IgD-negative memory B cell (primary cell): ENCODE measurements around the gene MOXD1. TPM values are rescaled to one million over a fixed set of nuclear protein-coding genes. Genes with fewer than 3 reads are reported as not detected.
A peak's percentile ranks its signal among the peaks of the same experiment; 100 is the strongest.

Experiments
- H3K27ac Mint-ChIP-seq, 3 donors: one replicate each; pipeline ENCODE4 v1.8.0; 2020 to 2022; ENCODE audit warnings: mild to moderate bottlenecking in 3 of 3, mixed read lengths in 3 of 3, moderate library complexity in 1 of 3
- H3K27me3 Mint-ChIP-seq: one replicate; pipeline ENCODE4 v1.8.0; 2021; ENCODE audit warnings: mixed read lengths
- H3K36me3 Mint-ChIP-seq: one replicate; pipeline ENCODE4 v1.8.0; 2020; ENCODE audit warnings: mild to moderate bottlenecking, mixed read lengths
- H3K4me1 Mint-ChIP-seq, 3 donors: one replicate each; pipeline ENCODE4 v1.8.0; 2020 to 2022; ENCODE audit warnings: mixed read lengths in 3 of 3, mild to moderate bottlenecking in 1 of 3
- H3K4me3 Mint-ChIP-seq, 4 donors: one replicate each; pipeline ENCODE4 v1.8.0; 2020 to 2022; ENCODE audit warnings: mild to moderate bottlenecking in 4 of 4, mixed read lengths in 4 of 4, moderate library complexity in 3 of 4
- H3K9me3 Mint-ChIP-seq, 3 donors: one replicate each; pipeline ENCODE4 v1.8.0; 2020 to 2021; ENCODE audit warnings: mixed read lengths in 3 of 3, mild to moderate bottlenecking in 1 of 3
- polyA plus RNA-seq: library from polyadenylated mRNA; unstranded; fragments of 300-500 nt; fragmentation: Illumina TruSeq; gene quantifications from one replicate; pipeline ENCODE4 v1.2.3, GENCODE V29; 2021

MOXD1 gene
- polyA plus RNA-seq, 1 donor from 2014 or later, result 9.0 TPM

GRCh38 chr6:132265451-132266097 is 135.7 kb downstream of the MOXD1 start:
- Mint-ChIP-seq H3K9me3 (no peaks in the 10 kb centered on the region), H3K27me3 (peaks cover 4% of the 10 kb centered on the region), H3K27ac (no peak overlapping the region), H3K36me3 (no peaks in the 10 kb centered on the region), H3K4me3 (no peak overlapping the region), H3K4me1 (peaks cover 12 to 35% (median 15%) of the 10 kb centered on the region in 3 donors)

- Mint-ChIP-seq H3K27me3 (peaks cover 8% of the 10 kb centered on the region), H3K4me1 (peaks cover 11 to 20% (median 12%) of the 10 kb centered on the region in 3 donors), H3K27ac (no peak overlapping the region), H3K36me3 (no peaks in the 10 kb centered on the region), H3K4me3 (no peak overlapping the region), H3K9me3 (no peaks in the 10 kb centered on the region)
Observed at GRCh38 chr6:132264021-132264500, 137.2 kb downstream of the MOXD1 start.

GRCh38 chr6:132261354-132261753 is 139.9 kb downstream of the MOXD1 start:
- H3K27me3 Mint-ChIP-seq, result peaks cover 9% of the 10 kb centered on the region
- no peak overlapping the region for H3K27ac Mint-ChIP-seq
- H3K36me3 Mint-ChIP-seq, result no peaks in the 10 kb centered on the region
- H3K4me1 Mint-ChIP-seq, result peaks cover 0 to 2% (median 0%) of the 10 kb centered on the region in 3 donors
- no peaks in the 10 kb centered on the region for H3K9me3 Mint-ChIP-seq
- H3K4me3 Mint-ChIP-seq, result no peak overlapping the region

- Mint-ChIP-seq H3K4me3 (no peak overlapping the region), H3K27me3 (peaks cover 10% of the 10 kb centered on the region), H3K9me3 (no peaks in the 10 kb centered on the region)
Observed at GRCh38 chr6:132259070-132259469, 142.2 kb downstream of the MOXD1 start.

GRCh38 chr6:132257561-132257960 is 143.7 kb downstream of the MOXD1 start:
- no peak overlapping the region for H3K27ac Mint-ChIP-seq
- peaks cover 10% of the 10 kb centered on the region for H3K27me3 Mint-ChIP-seq

More at GRCh38 chr6:132259070-132259469, 142.2 kb downstream of the MOXD1 start:
- Mint-ChIP-seq H3K4me1 (no peaks in the 10 kb centered on the region), H3K27ac (no peak overlapping the region), H3K36me3 (no peaks in the 10 kb centered on the region)

GRCh38 chr6:132256457-132256856 is 144.8 kb downstream of the MOXD1 start:
- no peak overlapping the region for H3K4me3 Mint-ChIP-seq
- no peaks in the 10 kb centered on the region for H3K36me3 Mint-ChIP-seq
- no peaks in the 10 kb centered on the region for H3K4me1 Mint-ChIP-seq
- peaks cover 0 to 3% (median 0%) of the 10 kb centered on the region in 3 donors for H3K9me3 Mint-ChIP-seq
- peaks cover 12% of the 10 kb centered on the region for H3K27me3 Mint-ChIP-seq
- no peak overlapping the region for H3K27ac Mint-ChIP-seq

More at GRCh38 chr6:132257561-132257960, 143.7 kb downstream of the MOXD1 start:
- H3K4me3 Mint-ChIP-seq, result no peak overlapping the region
- H3K4me1 Mint-ChIP-seq, result no peaks in the 10 kb centered on the region
- no peaks in the 10 kb centered on the region for H3K36me3 Mint-ChIP-seq
- no peaks in the 10 kb centered on the region for H3K9me3 Mint-ChIP-seq

- Mint-ChIP-seq H3K27me3 (peaks cover 4% of the 10 kb centered on the region), H3K27ac (peak overlapping the region in 1 of 3 donors; percentile 20), H3K36me3 (no peaks in the 10 kb centered on the region), H3K9me3 (peaks cover 0 to 3% (median 0%) of the 10 kb centered on the region in 3 donors), H3K4me1 (no peaks in the 10 kb centered on the region), H3K4me3 (no peak overlapping the region)
Observed at GRCh38 chr6:132253906-132254305, 147.4 kb downstream of the MOXD1 start.

GRCh38 chr6:132253211-132253610 is 148.1 kb downstream of the MOXD1 start:
- no peaks in the 10 kb centered on the region for H3K4me1 Mint-ChIP-seq
- no peak overlapping the region for H3K27ac Mint-ChIP-seq
- H3K36me3 Mint-ChIP-seq, result peaks cover 2% of the 10 kb centered on the region
- H3K27me3 Mint-ChIP-seq, result peaks cover 6% of the 10 kb centered on the region
- no peak overlapping the region for H3K4me3 Mint-ChIP-seq
- peaks cover 0 to 3% (median 0%) of the 10 kb centered on the region in 3 donors for H3K9me3 Mint-ChIP-seq

- H3K9me3 Mint-ChIP-seq, result peaks cover 0 to 3% (median 0%) of the 10 kb centered on the region in 3 donors
- peaks cover 6% of the 10 kb centered on the region for H3K27me3 Mint-ChIP-seq
- H3K27ac Mint-ChIP-seq, result no peak overlapping the region
- no peaks in the 10 kb centered on the region for H3K4me1 Mint-ChIP-seq
- H3K36me3 Mint-ChIP-seq, result peaks cover 2% of the 10 kb centered on the region
- no peak overlapping the region for H3K4me3 Mint-ChIP-seq
Observed at GRCh38 chr6:132252113-132252512, 149.2 kb downstream of the MOXD1 start.

GRCh38 chr6:132251711-132252110 is 149.6 kb downstream of the MOXD1 start:
- no peak overlapping the region for H3K27ac Mint-ChIP-seq
- H3K9me3 Mint-ChIP-seq, result peaks cover 0 to 3% (median 0%) of the 10 kb centered on the region in 3 donors
- peaks cover 2% of the 10 kb centered on the region for H3K36me3 Mint-ChIP-seq
- peaks cover 6% of the 10 kb centered on the region for H3K27me3 Mint-ChIP-seq
- H3K4me1 Mint-ChIP-seq, result no peaks in the 10 kb centered on the region
- H3K4me3 Mint-ChIP-seq, result no peak overlapping the region

- H3K27me3 Mint-ChIP-seq, result peaks cover 4% of the 10 kb centered on the region
- H3K27ac Mint-ChIP-seq, result no peak overlapping the region
- H3K4me1 Mint-ChIP-seq, result no peaks in the 10 kb centered on the region
Observed at GRCh38 chr6:132247381-132248159, 153.7 kb downstream of the MOXD1 start.

GRCh38 chr6:132246632-132247270 is 154.5 kb downstream of the MOXD1 start:
- H3K9me3 Mint-ChIP-seq, result peaks cover 0 to under 1% (median 0%) of the 10 kb centered on the region in 3 donors
- H3K27ac Mint-ChIP-seq, result no peak overlapping the region
- no peak overlapping the region for H3K4me3 Mint-ChIP-seq
- H3K4me1 Mint-ChIP-seq, result no peaks in the 10 kb centered on the region
- H3K27me3 Mint-ChIP-seq, result peaks cover 2% of the 10 kb centered on the region
- peaks cover 2% of the 10 kb centered on the region for H3K36me3 Mint-ChIP-seq

More at GRCh38 chr6:132247381-132248159, 153.7 kb downstream of the MOXD1 start:
- H3K9me3 Mint-ChIP-seq, result peaks cover 0 to 3% (median 0%) of the 10 kb centered on the region in 3 donors
- H3K4me3 Mint-ChIP-seq, result no peak overlapping the region
- H3K36me3 Mint-ChIP-seq, result peaks cover 2% of the 10 kb centered on the region

GRCh38 chr6:132246120-132246617 is 155.1 kb downstream of the MOXD1 start:
- H3K27me3 Mint-ChIP-seq, result peaks cover 2% of the 10 kb centered on the region
- no peak overlapping the region for H3K27ac Mint-ChIP-seq
- no peak overlapping the region for H3K4me3 Mint-ChIP-seq
- H3K36me3 Mint-ChIP-seq, result peaks cover 2% of the 10 kb centered on the region
- no peaks in the 10 kb centered on the region for H3K9me3 Mint-ChIP-seq
- H3K4me1 Mint-ChIP-seq, result peaks cover 0 to 2% (median under 1%) of the 10 kb centered on the region in 3 donors
